ENCODE measurements around the gene PTGFRN.

Gene PTGFRN

GRCh38 chr1:116889380-116889779, 20.3 kb upstream of the PTGFRN start:
- no peak for DNase-seq

GRCh38 chr1:116891396-116892079, 18.2 kb upstream of the PTGFRN start:
- no peak for DNase-seq

GRCh38 chr1:116895073-116895472, 14.6 kb upstream of the PTGFRN start:
- no peak for DNase-seq

GRCh38 chr1:116899529-116899928, 10.2 kb upstream of the PTGFRN start:
- DNase-seq = no peak

GRCh38 chr1:116900471-116901365, 9.0 kb upstream of the PTGFRN start:
- DNase-seq = no peak

GRCh38 chr1:116902027-116902426, 7.7 kb upstream of the PTGFRN start:
- no peak for DNase-seq

- no peak for DNase-seq
These were observed 6.9 kb upstream of the PTGFRN start for GRCh38 chr1:116902723-116903383.

GRCh38 chr1:116904791-116905320, 4.9 kb upstream of the PTGFRN start:
- DNase-seq = no peak

GRCh38 chr1:116906812-116907211, 2.9 kb upstream of the PTGFRN start:
- no peak for DNase-seq

- DNase-seq = no peak
These were observed 2.4 kb upstream of the PTGFRN start for GRCh38 chr1:116907351-116907750.

- no peak for DNase-seq
These were observed 1.4 kb upstream of the PTGFRN start for GRCh38 chr1:116908266-116908665.

GRCh38 chr1:116908820-116909511, 750 bp upstream of the PTGFRN start:
- no peak for DNase-seq

GRCh38 chr1:116910379-116911187, 867 bp downstream of the PTGFRN start:
- no peak for DNase-seq

- DNase-seq = no peak
These were observed 1.5 kb downstream of the PTGFRN start for GRCh38 chr1:116911188-116911553.

- no peak for DNase-seq
These were observed 2.2 kb downstream of the PTGFRN start for GRCh38 chr1:116911779-116912469.

GRCh38 chr1:116912846-116913245, 3.1 kb downstream of the PTGFRN start:
- no peak for DNase-seq

- no peak for DNase-seq
These were observed 4.2 kb downstream of the PTGFRN start for GRCh38 chr1:116913941-116914340.

GRCh38 chr1:116914667-116915066, 5.0 kb downstream of the PTGFRN start:
- DNase-seq = no peak

GRCh38 chr1:116915086-116915661, 5.5 kb downstream of the PTGFRN start:
- DNase-seq = no peak

GRCh38 chr1:116916002-116916401, 6.3 kb downstream of the PTGFRN start:
- DNase-seq = no peak

Measured in fibroblast of skin of right quadriceps (primary cell).